Thyroid gland (tissue), 4 donors: ENCODE results near the gene CBFA2T2. TPM values are rescaled to one million over a fixed set of nuclear protein-coding genes. Genes with fewer than 3 reads are reported as not detected.
"Not testable (repeated sequence)": the region's sequence is repeated elsewhere in the genome, so short reads cannot be mapped to it uniquely, and the experiment has no call there.

Experiments
- DNase-seq, 2 donors: peaks; one replicate each; pipeline ENCODE4 v3.0.0-alpha.2; 2019
- H3K27ac ChIP-seq, 3 donors: fragments of 200-600 bp; sonication (generic); 1 replicate in 2 of 3; 2 replicates in 1 of 3; pipeline ENCODE4 v1.5.1; 2016 to 2019; ENCODE audit warnings: mild to moderate bottlenecking in 1 of 3, moderate library complexity in 1 of 3
- H3K27me3 ChIP-seq: fragments of 200-600 bp; sonication (generic); one replicate; pipeline ENCODE4 v1.5.1; 2019
- H3K36me3 ChIP-seq, 2 donors: fragments of 200-600 bp; sonication (generic); one replicate each; pipeline ENCODE4 v1.5.1; 2016 to 2019
- H3K4me1 ChIP-seq, 2 donors: fragments of 200-600 bp; sonication (generic); one replicate each; pipeline ENCODE4 v1.5.1; 2017 to 2019
- H3K4me3 ChIP-seq, 3 donors: fragments of 200-600 bp; sonication (generic); replicated peaks in 1 of 3; 1 replicate in 2 of 3; 2 replicates in 1 of 3; pipeline ENCODE4 v1.5.1; 2016; ENCODE audit warnings: mild to moderate bottlenecking in 1 of 3
- H3K9me3 ChIP-seq: fragments of 200-600 bp; sonication (generic); one replicate; pipeline ENCODE4 v1.5.1; 2017
- CTCF ChIP-seq, 6 experiments: fragments of 200-600 bp in 3 of 6; fragments of 450-650 bp in 3 of 6; sonication (generic) in 3 of 6; IDR thresholded peaks; one replicate each; pipeline ENCODE4 v1.5.1; 2016 to 2019; ENCODE audit warnings: antibody characterized with exemption in 6 of 6, mild to moderate bottlenecking in 2 of 6, inconsistent platforms in 1 of 6, moderate library complexity in 1 of 6
- POLR2A ChIP-seq, 2 donors: fragments of 450-650 bp; IDR thresholded peaks; one replicate each; pipeline ENCODE4 v1.6.1; 2017; ENCODE audit warnings: antibody characterized with exemption in 2 of 2, mild to moderate bottlenecking in 2 of 2, moderate library complexity in 1 of 2
- WGBS, 2 donors: methylation state at CpG; one replicate each; pipeline ENCODE4 v1.1.5; 2017; 5-methylcytosine and 5-hydroxymethylcytosine counted together
- intact Hi-C: fragments of 100-400 bp; cut with DNase I; formaldehyde crosslinking; loops from one replicate; pipeline ENCODE4 v1.15.1; 2023
- total RNA-seq, 4 donors: library from RNA; depleted of rRNA; stranded (reverse); fragments of >200 nt; gene quantifications; one replicate each; pipeline ENCODE4 v1.2.3, GENCODE V29; 2016

Gene CBFA2T2
- total RNA-seq, 4 donors from 2014 or later, result 29.7 to 57.3 (median 35.8) TPM

GRCh38 chr20:33629979-33630378 is 140.1 kb downstream of the CBFA2T2 start:
- no peak overlapping the region for H3K27ac ChIP-seq
- no peaks in the 10 kb centered on the region for H3K4me1 ChIP-seq
- no peak for TF ChIP-seq POLR2A (IDR thresholded peaks at IDR 0.05)
- TF ChIP-seq CTCF (IDR thresholded peaks at IDR 0.05), result no peak
- intact Hi-C loops, result no loop called here
- 89 to 90% methylated on average over 5 of the region's 5 CpGs for WGBS, 2 donors
- no peaks in the 10 kb centered on the region for H3K27me3 ChIP-seq
- no peak overlapping the region for H3K4me3 ChIP-seq
- no peak for DNase-seq
- no peaks in the 10 kb centered on the region for H3K9me3 ChIP-seq
- peaks cover 18 to 23% of the 10 kb centered on the region in 2 donors for H3K36me3 ChIP-seq

- H3K9me3 ChIP-seq, result no peaks in the 10 kb centered on the region
- H3K27ac ChIP-seq, result no peak overlapping the region
- no peaks in the 10 kb centered on the region for H3K4me1 ChIP-seq
- 91 to 95% methylated on average over 4 of the region's 4 CpGs for WGBS, 2 donors
- no peak for TF ChIP-seq POLR2A (IDR thresholded peaks at IDR 0.05)
- no peak for TF ChIP-seq CTCF (IDR thresholded peaks at IDR 0.05)
- H3K4me3 ChIP-seq, result no peak overlapping the region
- no peaks in the 10 kb centered on the region for H3K27me3 ChIP-seq
- no peak for DNase-seq
- peaks cover 12 to 23% of the 10 kb centered on the region in 2 donors for H3K36me3 ChIP-seq
- intact Hi-C loops, result no loop called here
Measured at GRCh38 chr20:33630507-33630906, 140.6 kb downstream of the CBFA2T2 start.

- 88 to 89% methylated on average over 4 of the region's 4 CpGs for WGBS, 2 donors
- DNase-seq, H3K27ac ChIP-seq, H3K4me1 ChIP-seq, H3K27me3 ChIP-seq, H3K4me3 ChIP-seq, H3K9me3 ChIP-seq, intact Hi-C loops: not testable (repeated sequence)
- peaks cover 11 to 26% of the 10 kb centered on the region in 2 donors for H3K36me3 ChIP-seq
Measured at GRCh38 chr20:33631910-33632309, 142.0 kb downstream of the CBFA2T2 start.

GRCh38 chr20:33635341-33635740 is 145.4 kb downstream of the CBFA2T2 start:
- Histone ChIP-seq H3K9me3 (no peaks in the 10 kb centered on the region), H3K27me3 (no peaks in the 10 kb centered on the region), H3K4me1 (no peaks in the 10 kb centered on the region), H3K36me3 (peaks cover 14 to 23% of the 10 kb centered on the region in 2 donors), H3K27ac (no peak overlapping the region), H3K4me3 (no peak overlapping the region)
- no peak for DNase-seq
- intact Hi-C loops, result no loop called here
- TF ChIP-seq POLR2A (IDR thresholded peaks at IDR 0.05), result no peak
- no peak for TF ChIP-seq CTCF (IDR thresholded peaks at IDR 0.05)
- WGBS, 2 donors, result 91 to 99% methylated on average over 3 of the region's 3 CpGs

- intact Hi-C loops, result no loop called here
- no peaks in the 10 kb centered on the region for H3K4me1 ChIP-seq
- no peak overlapping the region for H3K27ac ChIP-seq
- H3K27me3 ChIP-seq, result no peaks in the 10 kb centered on the region
- no peak for DNase-seq
- no peak overlapping the region for H3K4me3 ChIP-seq
- TF ChIP-seq POLR2A (IDR thresholded peaks at IDR 0.05), result no peak
- 89% methylated on average over 1 of the region's 1 CpG for WGBS, 2 donors
- no peaks in the 10 kb centered on the region for H3K9me3 ChIP-seq
- peaks cover 16 to 33% of the 10 kb centered on the region in 2 donors for H3K36me3 ChIP-seq
Measured at GRCh38 chr20:33636776-33637175, 146.9 kb downstream of the CBFA2T2 start.

- Histone ChIP-seq H3K4me3 (no peak overlapping the region), H3K36me3 (peaks cover 32 to 46% of the 10 kb centered on the region in 2 donors), H3K27me3 (no peaks in the 10 kb centered on the region), H3K27ac (no peak overlapping the region), H3K4me1 (no peaks in the 10 kb centered on the region), H3K9me3 (no peaks in the 10 kb centered on the region)
- DNase-seq, result no peak
- TF ChIP-seq POLR2A (IDR thresholded peaks at IDR 0.05) (no peak), CTCF (IDR thresholded peaks at IDR 0.05) (no peak)
- intact Hi-C loops, result no loop called here
- 87 to 92% methylated on average over 13 of the region's 13 CpGs for WGBS, 2 donors
Measured at GRCh38 chr20:33640287-33640686, 150.4 kb downstream of the CBFA2T2 start.
